ENCODE data around the gene MED25. TPM values are rescaled to one million over a fixed set of nuclear protein-coding genes. Genes with fewer than 3 reads are reported as not detected.
A peak's percentile ranks its signal among the peaks of the same experiment; 100 is the strongest.

Gene MED25
- total and polyA plus RNA-seq, 9 donors, result 30.3 to 89.9 (median 67.4) TPM

- intact Hi-C loops (cut with DNase I), result no loop called here
- TF ChIP-seq CTCF (IDR thresholded peaks at IDR 0.05), result no peak
- TF ChIP-seq POLR2A (IDR thresholded peaks at IDR 0.05), result peak; percentile 44
- TF ChIP-seq EP300 (IDR thresholded peaks at IDR 0.05), result peak; percentile 74
- H3K4me3 ChIP-seq, result peak overlapping the region; percentile 31
- peaks cover 24% of the 10 kb centered on the region for H3K4me1 ChIP-seq (ENCODE audit: insufficient read depth)
- 1 to 2% (median 1%) methylated on average over 13 to 15 of the region's 15 CpGs for WGBS, 3 donors
- peak in 1 of 5 donors; percentile 95 for DNase-seq
- peak overlapping the region; percentile 75 to 80 for H3K27ac ChIP-seq
- no peaks in the 10 kb centered on the region for H3K36me3 ChIP-seq
- H3K9me3 ChIP-seq, result no peaks in the 10 kb centered on the region
- no peaks in the 10 kb centered on the region for H3K27me3 ChIP-seq
Observed at GRCh38 chr19:49869009-49869483, 51.0 kb downstream of the MED25 start.

DNA sequence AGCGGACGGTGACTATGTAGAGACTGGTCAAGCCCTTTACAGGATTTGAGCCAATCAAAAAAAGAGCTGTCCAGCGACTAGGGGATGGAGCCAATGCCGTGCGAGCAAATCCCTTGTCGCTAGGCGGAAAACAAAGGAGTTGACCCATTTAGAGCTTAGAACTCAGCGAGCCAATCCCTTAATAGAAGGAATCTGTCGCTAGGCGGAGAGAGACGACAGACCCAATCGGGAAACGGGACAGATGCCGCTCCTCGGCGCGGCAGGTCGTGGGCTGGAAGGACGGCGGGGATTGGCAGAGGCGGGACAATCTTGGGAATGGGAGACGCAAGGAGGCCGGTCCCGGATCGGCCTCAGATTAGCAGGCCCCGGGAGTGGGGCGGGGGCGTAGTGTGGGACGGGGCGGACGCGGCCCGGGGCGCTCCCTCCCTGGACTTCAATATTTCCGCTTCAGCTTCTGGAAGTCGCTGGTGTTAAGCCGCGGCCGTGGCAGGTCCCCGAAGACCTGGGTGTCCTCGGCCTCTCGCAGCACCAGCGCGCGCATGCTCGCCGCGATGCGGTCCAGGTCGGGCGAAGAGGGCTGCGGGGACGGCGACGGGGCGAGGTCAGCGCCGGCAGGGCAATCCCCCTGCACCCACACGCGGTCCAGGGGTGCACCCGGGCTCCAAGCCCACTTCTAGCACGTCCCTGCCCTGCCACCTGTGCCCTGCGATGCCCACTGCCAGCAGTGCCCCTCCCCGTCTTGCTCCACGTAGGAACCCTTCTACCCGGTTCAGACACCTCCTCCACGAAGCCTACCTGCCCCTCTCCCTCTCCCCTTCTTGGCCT is 51.6 kb downstream of the MED25 start:
- intact Hi-C loops (cut with DNase I), result no loop called here
- Histone ChIP-seq H3K4me3 (peak overlapping the region; percentile 47), H3K9me3 (no peaks in the 10 kb centered on the region), H3K27ac (peak overlapping the region; percentile 72 to 80), H3K4me1 (ENCODE audit: insufficient read depth) (peaks cover 24% of the 10 kb centered on the region), H3K27me3 (no peaks in the 10 kb centered on the region), H3K36me3 (no peaks in the 10 kb centered on the region)
- peak; percentile 95 to 97 (median 96) for DNase-seq
- TF ChIP-seq POLR2A (IDR thresholded peaks at IDR 0.05) (peak; percentile 76), CTCF (IDR thresholded peaks at IDR 0.05) (peak in 2 of 3 donors; percentile 63 to 67), EP300 (IDR thresholded peaks at IDR 0.05) (no peak)
- 1 to 2% (median 1%) methylated on average over 45 to 67 of the region's 67 CpGs for WGBS, 3 donors

DNA sequence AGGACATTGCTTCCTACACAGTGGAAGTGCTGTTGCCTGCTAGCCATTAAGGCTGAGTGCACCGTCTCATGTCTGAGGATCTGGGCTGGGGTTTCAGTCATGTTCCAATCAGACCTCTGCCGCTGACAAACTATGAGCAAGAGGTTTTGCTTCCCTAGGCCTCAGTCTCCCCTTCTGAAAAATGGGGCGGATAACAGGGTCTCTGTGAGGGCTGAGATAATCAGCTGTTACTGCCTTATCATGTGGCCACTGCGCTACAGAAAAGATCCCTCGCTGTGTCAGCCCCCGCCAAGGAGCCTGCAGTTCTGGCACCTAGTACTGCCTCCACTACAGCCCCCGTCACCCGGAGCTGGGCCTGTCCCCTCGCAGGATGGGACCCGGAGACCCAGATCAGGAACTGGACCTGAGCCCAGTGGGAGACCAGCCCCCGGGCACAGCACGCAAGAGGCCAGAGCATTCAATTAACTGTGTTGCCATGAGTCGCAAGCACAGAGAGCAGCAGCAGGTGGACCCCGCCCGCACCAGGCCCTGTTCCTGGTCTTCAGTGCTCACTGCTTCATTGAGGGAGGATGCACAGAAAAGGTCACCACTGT is 52.3 kb downstream of the MED25 start:
- H3K27ac ChIP-seq, result peak overlapping the region; percentile 72 to 80
- intact Hi-C loops (cut with DNase I), result no loop called here
- H3K4me1 ChIP-seq (ENCODE audit: insufficient read depth), result peaks cover 20% of the 10 kb centered on the region
- no peaks in the 10 kb centered on the region for H3K27me3 ChIP-seq
- DNase-seq, result peak in 4 of 5 donors; percentile 58 to 67 (median 60)
- peak overlapping the region; percentile 47 for H3K4me3 ChIP-seq
- no peaks in the 10 kb centered on the region for H3K36me3 ChIP-seq
- H3K9me3 ChIP-seq, result no peaks in the 10 kb centered on the region
- 56 to 72% (median 60%) methylated on average over 15 of the region's 15 CpGs for WGBS, 3 donors
- no peak for TF ChIP-seq CTCF (IDR thresholded peaks at IDR 0.05)
- no peak for TF ChIP-seq POLR2A (IDR thresholded peaks at IDR 0.05)
- no peak for TF ChIP-seq EP300 (IDR thresholded peaks at IDR 0.05)

- H3K9me3 ChIP-seq, result no peaks in the 10 kb centered on the region
- TF ChIP-seq CTCF (IDR thresholded peaks at IDR 0.05), result no peak
- TF ChIP-seq EP300 (IDR thresholded peaks at IDR 0.05), result no peak
- TF ChIP-seq POLR2A (IDR thresholded peaks at IDR 0.05), result no peak
- peaks cover 14% of the 10 kb centered on the region for H3K4me1 ChIP-seq (ENCODE audit: insufficient read depth)
- no peaks in the 10 kb centered on the region for H3K36me3 ChIP-seq
- H3K4me3 ChIP-seq, result no peak overlapping the region
- H3K27ac ChIP-seq, result no peak overlapping the region
- no peaks in the 10 kb centered on the region for H3K27me3 ChIP-seq
- peak in 4 of 5 donors; percentile 38 to 50 (median 42) for DNase-seq
- 85 to 88% (median 87%) methylated on average over 16 to 17 of the region's 17 CpGs for WGBS, 3 donors
- intact Hi-C loops (cut with DNase I), result no loop called here
Observed at GRCh38 chr19:49871349-49871985, 53.4 kb downstream of the MED25 start.
